Panc1 (cell line): Measurements from ENCODE around the gene EXO5.
"Not testable (repeated sequence)": the region's sequence is repeated elsewhere in the genome, so short reads cannot be mapped to it uniquely, and the experiment has no call there.

Experiments used
- CTCF ChIP-seq: fragments of 450-650 bp; IDR thresholded peaks from 2 replicates; pipeline ENCODE4 v1.5.1; 2017; ENCODE audit warnings: mild to moderate bottlenecking
- POLR2AphosphoS5 ChIP-seq: IDR thresholded peaks from 2 replicates; pipeline ENCODE4 v1.6.1; 2012; ENCODE audit warnings: mild to moderate bottlenecking, low read depth, low read length, moderate library complexity

DNA sequence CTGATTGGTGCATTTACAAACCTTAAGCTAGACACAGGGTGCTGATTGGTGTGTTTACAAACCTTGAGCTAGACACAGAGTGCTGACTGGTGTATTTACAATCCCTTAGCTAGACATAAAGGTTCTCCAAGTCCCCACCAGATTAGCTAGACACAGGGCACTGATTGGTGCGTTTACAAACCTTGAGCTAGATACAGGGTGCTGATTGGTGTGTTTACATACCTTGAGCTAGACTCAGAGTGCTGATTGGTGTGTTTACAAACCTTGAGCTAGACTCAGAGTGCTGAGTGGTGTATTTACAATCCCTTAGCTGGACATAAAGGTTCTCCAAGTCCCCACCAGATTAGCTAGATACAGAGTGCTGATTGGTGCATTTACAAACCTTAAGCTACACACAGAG lies 49.7 kb downstream of the EXO5 start:
- not testable (repeated sequence) for TF ChIP-seq POLR2AphosphoS5, CTCF
